NCI-H2171 (cell line): Measurements from ENCODE around the gene CIAPIN1.

ENCODE experiments used
- DNase-seq: peaks from one replicate; lab custom pipeline; 2025; lab: John Stamatoyannopoulos, UW

Gene CIAPIN1

GRCh38 chr16:57447186-57447962 lies at the start of gene CIAPIN1, which contains the start of gene COQ9:
CIAPIN1 (minus strand) TSS chr16:57447385; CDS start chr16:57440928, 6,457 bp downstream.
COQ9 (plus strand) TSS chr16:57447479; CDS start chr16:57447506, 27 bp downstream.
- peak; percentile 93 for DNase-seq

GRCh38 chr16:57493767-57494166 lies 46.6 kb upstream of the CIAPIN1 start:
- no peak for DNase-seq

- no peak for DNase-seq
These were observed 42.0 kb upstream of the CIAPIN1 start for GRCh38 chr16:57489229-57489628.

GRCh38 chr16:57486858-57487834 lies 40.0 kb upstream of the CIAPIN1 start:
- DNase-seq: no peak

GRCh38 chr16:57485916-57486857 lies 39.0 kb upstream of the CIAPIN1 start, which contains the start of gene DOK4:
DOK4 (minus strand) TSS chr16:57486493; CDS start chr16:57479507, 6,986 bp downstream.
- DNase-seq: peak; percentile 73

GRCh38 chr16:57485091-57485915 lies 38.1 kb upstream of the CIAPIN1 start:
- no peak for DNase-seq

GRCh38 chr16:57484515-57485005 lies 37.4 kb upstream of the CIAPIN1 start:
- no peak for DNase-seq

- no peak for DNase-seq
These were observed 36.7 kb upstream of the CIAPIN1 start for GRCh38 chr16:57483725-57484514.

- no peak for DNase-seq
These were observed 35.8 kb upstream of the CIAPIN1 start for GRCh38 chr16:57482845-57483545.

- no peak for DNase-seq
These were observed 34.2 kb upstream of the CIAPIN1 start for GRCh38 chr16:57481421-57481820.

GRCh38 chr16:57480754-57481230 lies 33.6 kb upstream of the CIAPIN1 start:
- no peak for DNase-seq

GRCh38 chr16:57479976-57480753 lies 33.0 kb upstream of the CIAPIN1 start:
- DNase-seq: no peak

- peak; percentile 52 for DNase-seq
These were observed 32.2 kb upstream of the CIAPIN1 start for GRCh38 chr16:57479205-57479975.

GRCh38 chr16:57478396-57479204 lies 31.4 kb upstream of the CIAPIN1 start:
- DNase-seq: no peak

GRCh38 chr16:57477531-57478202 lies 30.5 kb upstream of the CIAPIN1 start:
- no peak for DNase-seq
